ENCODE data around the gene DIAPH2.

DIAPH2 gene

GRCh38 chrX:97605271-97605670 lies 920.6 kb downstream of the DIAPH2 start:
- TF ChIP-seq TARDBP (IDR thresholded peaks at IDR 0.05) (no peak), HDGF (IDR thresholded peaks at IDR 0.05; ENCODE audit: borderline replicate concordance) (no peak), FOXM1 (IDR thresholded peaks at IDR 0.05; ENCODE audit: borderline replicate concordance) (no peak), SUZ12 (IDR thresholded peaks at IDR 0.05) (no peak), ZNF384 (IDR thresholded peaks at IDR 0.05) (no peak), ARNT (IDR thresholded peaks at IDR 0.05) (no peak), FOXA1 (IDR thresholded peaks at IDR 0.05) (no peak), NFRKB (IDR thresholded peaks at IDR 0.05) (no peak), ELF4 (IDR thresholded peaks at IDR 0.05) (no peak), CTBP1 (IDR thresholded peaks at IDR 0.05; ENCODE audit: borderline replicate concordance) (no peak), LEF1 (IDR thresholded peaks at IDR 0.05; ENCODE audit: borderline replicate concordance) (no peak), PKNOX1 (IDR thresholded peaks at IDR 0.05) (no peak), L3MBTL2 (conservative IDR thresholded peaks at IDR 0.05) (no peak), SP1 (IDR thresholded peaks at IDR 0.05) (no peak), FOXK2 (IDR thresholded peaks at IDR 0.05) (no peak)
- ChIA-PET POLR2A (no interaction called here), CTCF (no interaction called here)
- DNase-seq (ENCODE audit: extremely low spot score): no peak

- POLR2A ChIA-PET: no interaction called here
- no peak for TF ChIP-seq FOXA1 (IDR thresholded peaks at IDR 0.05)
- CTCF ChIA-PET: no interaction called here
- no peak for DNase-seq (ENCODE audit: extremely low spot score)
Observed at GRCh38 chrX:97609357-97609756, 924.7 kb downstream of the DIAPH2 start.

- CTCF ChIA-PET: no interaction called here
- TF ChIP-seq FOXA1 (IDR thresholded peaks at IDR 0.05): no peak
- no peak for TF ChIP-seq PKNOX1 (IDR thresholded peaks at IDR 0.05)
- no peak for TF ChIP-seq ELF4 (IDR thresholded peaks at IDR 0.05)
- no peak for TF ChIP-seq FOXK2 (IDR thresholded peaks at IDR 0.05)
- no peak for TF ChIP-seq BHLHE40 (IDR thresholded peaks at IDR 0.05; ENCODE audit: borderline replicate concordance)
- TF ChIP-seq FOXM1 (IDR thresholded peaks at IDR 0.05; ENCODE audit: borderline replicate concordance): no peak
- no peak for TF ChIP-seq CTBP1 (IDR thresholded peaks at IDR 0.05; ENCODE audit: borderline replicate concordance)
- TF ChIP-seq HDGF (IDR thresholded peaks at IDR 0.05; ENCODE audit: borderline replicate concordance): no peak
- TF ChIP-seq TARDBP (IDR thresholded peaks at IDR 0.05): no peak
- no peak for TF ChIP-seq SP1 (IDR thresholded peaks at IDR 0.05)
- no peak for DNase-seq (ENCODE audit: extremely low spot score)
- POLR2A ChIA-PET: no interaction called here
Observed at GRCh38 chrX:97609938-97610337, 925.3 kb downstream of the DIAPH2 start.

- CTCF ChIA-PET: no interaction called here
- DNase-seq (ENCODE audit: extremely low spot score): no peak
- POLR2A ChIA-PET: no interaction called here
- TF ChIP-seq SUZ12 (IDR thresholded peaks at IDR 0.05): no peak
- no peak for TF ChIP-seq HDGF (IDR thresholded peaks at IDR 0.05; ENCODE audit: borderline replicate concordance)
- no peak for TF ChIP-seq ELF4 (IDR thresholded peaks at IDR 0.05)
- no peak for TF ChIP-seq FOXM1 (IDR thresholded peaks at IDR 0.05; ENCODE audit: borderline replicate concordance)
- no peak for TF ChIP-seq PKNOX1 (IDR thresholded peaks at IDR 0.05)
- no peak for TF ChIP-seq FOXK2 (IDR thresholded peaks at IDR 0.05)
Observed at GRCh38 chrX:97616883-97617530, 932.4 kb downstream of the DIAPH2 start.

GRCh38 chrX:97619499-97619898 lies 934.9 kb downstream of the DIAPH2 start:
- POLR2A ChIA-PET: no interaction called here
- CTCF ChIA-PET: no interaction called here
- no peak for DNase-seq (ENCODE audit: extremely low spot score)
- no peak for TF ChIP-seq L3MBTL2 (conservative IDR thresholded peaks at IDR 0.05)
- TF ChIP-seq BHLHE40 (IDR thresholded peaks at IDR 0.05; ENCODE audit: borderline replicate concordance): no peak
- no peak for TF ChIP-seq FOXM1 (IDR thresholded peaks at IDR 0.05; ENCODE audit: borderline replicate concordance)
- no peak for TF ChIP-seq FOXA1 (IDR thresholded peaks at IDR 0.05)
- no peak for TF ChIP-seq CTBP1 (IDR thresholded peaks at IDR 0.05; ENCODE audit: borderline replicate concordance)
- TF ChIP-seq ARNT (IDR thresholded peaks at IDR 0.05): no peak
- TF ChIP-seq FOXK2 (IDR thresholded peaks at IDR 0.05): no peak
- TF ChIP-seq ZNF384 (IDR thresholded peaks at IDR 0.05): no peak
- TF ChIP-seq SUZ12 (IDR thresholded peaks at IDR 0.05): no peak
- TF ChIP-seq ELF4 (IDR thresholded peaks at IDR 0.05): no peak
- TF ChIP-seq PKNOX1 (IDR thresholded peaks at IDR 0.05): no peak
- no peak for TF ChIP-seq HDGF (IDR thresholded peaks at IDR 0.05; ENCODE audit: borderline replicate concordance)
- no peak for TF ChIP-seq LEF1 (IDR thresholded peaks at IDR 0.05; ENCODE audit: borderline replicate concordance)
- TF ChIP-seq NFRKB (IDR thresholded peaks at IDR 0.05): no peak
- TF ChIP-seq TARDBP (IDR thresholded peaks at IDR 0.05): no peak

- TF ChIP-seq PKNOX1 (IDR thresholded peaks at IDR 0.05): no peak
- no peak for TF ChIP-seq FOXK2 (IDR thresholded peaks at IDR 0.05)
- no peak for TF ChIP-seq CTBP1 (IDR thresholded peaks at IDR 0.05; ENCODE audit: borderline replicate concordance)
- no peak for TF ChIP-seq SP1 (IDR thresholded peaks at IDR 0.05)
- no peak for TF ChIP-seq ELF4 (IDR thresholded peaks at IDR 0.05)
- no peak for TF ChIP-seq BHLHE40 (IDR thresholded peaks at IDR 0.05; ENCODE audit: borderline replicate concordance)
- TF ChIP-seq L3MBTL2 (conservative IDR thresholded peaks at IDR 0.05): no peak
- no peak for TF ChIP-seq TARDBP (IDR thresholded peaks at IDR 0.05)
- TF ChIP-seq HDGF (IDR thresholded peaks at IDR 0.05; ENCODE audit: borderline replicate concordance): no peak
- TF ChIP-seq ZNF384 (IDR thresholded peaks at IDR 0.05): no peak
- TF ChIP-seq SUZ12 (IDR thresholded peaks at IDR 0.05): no peak
- TF ChIP-seq FOXM1 (IDR thresholded peaks at IDR 0.05; ENCODE audit: borderline replicate concordance): no peak
- no peak for TF ChIP-seq ARNT (IDR thresholded peaks at IDR 0.05)
- no peak for DNase-seq (ENCODE audit: extremely low spot score)
- POLR2A ChIA-PET: no interaction called here
- CTCF ChIA-PET: no interaction called here
Observed at GRCh38 chrX:97622111-97622510, 937.5 kb downstream of the DIAPH2 start.
